Measurements from ENCODE around the gene CRELD2. TPM values are rescaled to one million over a fixed set of nuclear protein-coding genes. Genes with fewer than 3 reads are reported as not detected.

The CRELD2 gene
- polyA plus RNA-seq, 1 donor from 2014 or later = 83.2 TPM

DNA sequence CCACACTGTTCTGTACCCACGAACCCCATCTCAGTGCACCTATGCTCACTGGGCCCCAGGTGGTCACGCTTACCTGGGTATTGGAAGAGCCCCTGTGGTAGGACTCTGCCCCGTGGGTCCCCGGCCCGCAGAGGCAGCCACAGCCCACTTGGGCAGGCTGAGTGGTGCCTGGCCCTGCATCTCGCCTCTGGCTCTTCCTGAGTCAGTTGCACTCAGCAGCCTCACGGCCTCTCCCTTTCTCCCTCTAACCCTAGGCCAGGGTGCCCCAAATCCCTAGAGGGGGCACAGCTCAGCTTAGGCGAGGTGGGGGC is 9.7 kb downstream of the CRELD2 start:
- Histone ChIP-seq H3K79me2 (replicated peaks; ENCODE audit: insufficient read depth, low read length) (no peaks in the 10 kb centered on the region), H3K4me3 (ENCODE audit: low read length) (no peak overlapping the region), H3F3A (ENCODE audit: insufficient read depth, low read length, poor library complexity, severe bottlenecking) (no peaks in the 10 kb centered on the region), H3K36me3 (ENCODE audit: insufficient read depth, low read length) (no peaks in the 10 kb centered on the region), H3K9ac (ENCODE audit: low read length) (no peak overlapping the region), H3K9me2 (ENCODE audit: insufficient read depth, low read length) (no peaks in the 10 kb centered on the region), H3K4me2 (ENCODE audit: low read length) (no peak overlapping the region), H3K9me3 (ENCODE audit: low read length) (no peaks in the 10 kb centered on the region), H3K27ac (ENCODE audit: low read length) (no peak overlapping the region), H3K27me3 (ENCODE audit: insufficient read depth, low read depth, low read length) (no peaks in the 10 kb centered on the region), H4K20me1 (ENCODE audit: insufficient read depth) (no peaks in the 10 kb centered on the region), H2AFZ (ENCODE audit: low read depth, low read length) (no peak overlapping the region)
- TF ChIP-seq SMC3 (conservative IDR thresholded peaks at IDR 0.05; ENCODE audit: poor library complexity) = no peak
- TF ChIP-seq, protein P1, sequence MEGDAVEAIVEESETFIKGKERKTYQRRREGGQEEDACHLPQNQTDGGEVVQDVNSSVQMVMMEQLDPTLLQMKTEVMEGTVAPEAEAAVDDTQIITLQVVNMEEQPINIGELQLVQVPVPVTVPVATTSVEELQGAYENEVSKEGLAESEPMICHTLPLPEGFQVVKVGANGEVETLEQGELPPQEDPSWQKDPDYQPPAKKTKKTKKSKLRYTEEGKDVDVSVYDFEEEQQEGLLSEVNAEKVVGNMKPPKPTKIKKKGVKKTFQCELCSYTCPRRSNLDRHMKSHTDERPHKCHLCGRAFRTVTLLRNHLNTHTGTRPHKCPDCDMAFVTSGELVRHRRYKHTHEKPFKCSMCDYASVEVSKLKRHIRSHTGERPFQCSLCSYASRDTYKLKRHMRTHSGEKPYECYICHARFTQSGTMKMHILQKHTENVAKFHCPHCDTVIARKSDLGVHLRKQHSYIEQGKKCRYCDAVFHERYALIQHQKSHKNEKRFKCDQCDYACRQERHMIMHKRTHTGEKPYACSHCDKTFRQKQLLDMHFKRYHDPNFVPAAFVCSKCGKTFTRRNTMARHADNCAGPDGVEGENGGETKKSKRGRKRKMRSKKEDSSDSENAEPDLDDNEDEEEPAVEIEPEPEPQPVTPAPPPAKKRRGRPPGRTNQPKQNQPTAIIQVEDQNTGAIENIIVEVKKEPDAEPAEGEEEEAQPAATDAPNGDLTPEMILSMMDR (IDR thresholded peaks at IDR 0.05; ENCODE audit: poor library complexity, severe bottlenecking) = no peak
- TF ChIP-seq RAD21 (conservative IDR thresholded peaks at IDR 0.05) = no peak
- no peak for TF ChIP-seq TAF1 (IDR thresholded peaks at IDR 0.05; ENCODE audit: low read depth)
- TF ChIP-seq MXI1 (conservative IDR thresholded peaks at IDR 0.05; ENCODE audit: poor library complexity, severe bottlenecking) = no peak
- TF ChIP-seq EZH2 (IDR thresholded peaks at IDR 0.05; ENCODE audit: borderline replicate concordance, insufficient read depth, low read length, poor library complexity, severe bottlenecking) = no peak
- TF ChIP-seq POLR2AphosphoS5 (IDR thresholded peaks at IDR 0.05) = no peak
- TF ChIP-seq, protein P2, sequence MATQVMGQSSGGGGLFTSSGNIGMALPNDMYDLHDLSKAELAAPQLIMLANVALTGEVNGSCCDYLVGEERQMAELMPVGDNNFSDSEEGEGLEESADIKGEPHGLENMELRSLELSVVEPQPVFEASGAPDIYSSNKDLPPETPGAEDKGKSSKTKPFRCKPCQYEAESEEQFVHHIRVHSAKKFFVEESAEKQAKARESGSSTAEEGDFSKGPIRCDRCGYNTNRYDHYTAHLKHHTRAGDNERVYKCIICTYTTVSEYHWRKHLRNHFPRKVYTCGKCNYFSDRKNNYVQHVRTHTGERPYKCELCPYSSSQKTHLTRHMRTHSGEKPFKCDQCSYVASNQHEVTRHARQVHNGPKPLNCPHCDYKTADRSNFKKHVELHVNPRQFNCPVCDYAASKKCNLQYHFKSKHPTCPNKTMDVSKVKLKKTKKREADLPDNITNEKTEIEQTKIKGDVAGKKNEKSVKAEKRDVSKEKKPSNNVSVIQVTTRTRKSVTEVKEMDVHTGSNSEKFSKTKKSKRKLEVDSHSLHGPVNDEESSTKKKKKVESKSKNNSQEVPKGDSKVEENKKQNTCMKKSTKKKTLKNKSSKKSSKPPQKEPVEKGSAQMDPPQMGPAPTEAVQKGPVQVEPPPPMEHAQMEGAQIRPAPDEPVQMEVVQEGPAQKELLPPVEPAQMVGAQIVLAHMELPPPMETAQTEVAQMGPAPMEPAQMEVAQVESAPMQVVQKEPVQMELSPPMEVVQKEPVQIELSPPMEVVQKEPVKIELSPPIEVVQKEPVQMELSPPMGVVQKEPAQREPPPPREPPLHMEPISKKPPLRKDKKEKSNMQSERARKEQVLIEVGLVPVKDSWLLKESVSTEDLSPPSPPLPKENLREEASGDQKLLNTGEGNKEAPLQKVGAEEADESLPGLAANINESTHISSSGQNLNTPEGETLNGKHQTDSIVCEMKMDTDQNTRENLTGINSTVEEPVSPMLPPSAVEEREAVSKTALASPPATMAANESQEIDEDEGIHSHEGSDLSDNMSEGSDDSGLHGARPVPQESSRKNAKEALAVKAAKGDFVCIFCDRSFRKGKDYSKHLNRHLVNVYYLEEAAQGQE (IDR thresholded peaks at IDR 0.05; ENCODE audit: borderline replicate concordance) = no peak
- no peak for TF ChIP-seq EP300 (conservative IDR thresholded peaks at IDR 0.05; ENCODE audit: poor library complexity, severe bottlenecking)

DNA sequence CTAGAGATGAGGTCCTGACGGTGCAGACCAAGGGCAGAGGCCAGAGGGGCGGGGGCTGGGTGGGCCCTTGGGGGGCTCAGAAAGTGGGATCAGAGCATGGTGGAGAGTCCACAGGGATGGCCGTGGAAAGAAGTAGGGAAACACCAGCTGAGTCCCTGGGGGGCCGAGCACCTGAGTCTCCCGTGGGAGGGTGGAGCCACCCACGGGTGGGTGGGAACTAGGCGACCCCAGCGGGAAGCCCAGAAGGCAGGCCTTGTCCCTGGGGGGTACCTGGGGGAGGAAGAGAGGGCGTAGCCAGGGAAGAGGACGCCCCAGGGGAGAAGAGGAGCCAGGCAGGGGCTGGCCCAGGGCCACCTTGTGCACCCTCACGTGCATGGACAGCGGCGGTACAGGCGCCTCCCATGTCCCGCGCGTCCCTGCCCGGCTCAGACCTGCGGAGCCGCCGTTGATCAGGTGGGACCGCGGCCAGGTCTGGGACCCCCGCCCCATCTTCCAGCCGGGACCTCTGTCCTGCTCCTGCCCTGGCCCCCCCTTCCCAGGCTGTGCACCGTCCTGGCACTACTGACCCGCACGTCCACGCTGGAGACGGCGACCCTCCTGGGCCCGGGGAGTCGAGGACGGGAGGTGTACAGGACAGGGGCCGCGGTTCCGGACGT is 10.2 kb downstream of the CRELD2 start:
- Histone ChIP-seq H3K4me2 (ENCODE audit: low read length) (no peak overlapping the region), H3K9me3 (ENCODE audit: low read length) (no peaks in the 10 kb centered on the region), H3F3A (ENCODE audit: insufficient read depth, low read length, poor library complexity, severe bottlenecking) (no peaks in the 10 kb centered on the region), H3K36me3 (ENCODE audit: insufficient read depth, low read length) (no peaks in the 10 kb centered on the region), H3K27me3 (ENCODE audit: insufficient read depth, low read depth, low read length) (no peaks in the 10 kb centered on the region), H3K9ac (ENCODE audit: low read length) (no peak overlapping the region), H3K27ac (ENCODE audit: low read length) (no peak overlapping the region), H3K9me2 (ENCODE audit: insufficient read depth, low read length) (no peaks in the 10 kb centered on the region), H3K79me2 (replicated peaks; ENCODE audit: insufficient read depth, low read length) (no peaks in the 10 kb centered on the region), H2AFZ (ENCODE audit: low read depth, low read length) (no peak overlapping the region), H4K20me1 (ENCODE audit: insufficient read depth) (no peaks in the 10 kb centered on the region), H3K4me3 (ENCODE audit: low read length) (no peak overlapping the region)
- TF ChIP-seq MXI1 (conservative IDR thresholded peaks at IDR 0.05; ENCODE audit: poor library complexity, severe bottlenecking) (no peak), SMC3 (conservative IDR thresholded peaks at IDR 0.05; ENCODE audit: poor library complexity) (no peak), POLR2AphosphoS5 (IDR thresholded peaks at IDR 0.05) (no peak), TAF1 (IDR thresholded peaks at IDR 0.05; ENCODE audit: low read depth) (no peak), EP300 (conservative IDR thresholded peaks at IDR 0.05; ENCODE audit: poor library complexity, severe bottlenecking) (no peak)
- TF ChIP-seq, protein P2 (IDR thresholded peaks at IDR 0.05; ENCODE audit: borderline replicate concordance) = no peak

Data from neural cell (in vitro differentiated cells).